H1 (cell line): Measurements from ENCODE around the gene CHAD. TPM values are rescaled to one million over a fixed set of nuclear protein-coding genes. Genes with fewer than 3 reads are reported as not detected.
A peak's percentile ranks its signal among the peaks of the same experiment; 100 is the strongest.

ENCODE experiments used
- CTCF ChIA-PET: fragments of 300-600 bp; sonication (Branson Sonifier 250); formaldehyde crosslinking; loops from one replicate; lab custom pipeline; 2021; ENCODE audit not compliant: partially characterized antibody; lab: Charles Lee
- POLR2A ChIA-PET: fragments of 300-600 bp; sonication (Branson Sonifier 250); formaldehyde crosslinking; loops from one replicate; lab custom pipeline; 2021; ENCODE audit warnings: inconsistent platforms; ENCODE audit not compliant: partially characterized antibody; lab: Charles Lee
- DNase-seq, 2 experiments: peaks; one replicate each; pipeline versions ENCODE4 v3.0.0 to v3.0.0-alpha.2; 2010 to 2022; ENCODE audit warnings: low spot score in 2 of 2, low read depth in 1 of 2, mixed read lengths in 1 of 2
- FAIRE-seq: peaks from 2 replicates; lab custom pipeline; 2011; peaks lifted over from hg19 to GRCh38; lab: Jason Lieb, UNC
- H2AFZ ChIP-seq: 2 replicates; pipeline ENCODE4 v1.8.1; 2012; ENCODE audit warnings: low read length, inconsistent platforms
- H2AK5ac ChIP-seq: 2 replicates; pipeline ENCODE4 v1.6.1; 2013; ENCODE audit warnings: low read depth, low read length
- H2BK120ac ChIP-seq: replicated peaks from 2 replicates; pipeline ENCODE3; 2013; ENCODE audit warnings: low read depth, low read length, inconsistent platforms
- H2BK12ac ChIP-seq: 2 replicates; pipeline ENCODE4 v1.6.1; 2013; ENCODE audit warnings: low read depth, low read length
- H2BK15ac ChIP-seq: 2 replicates; pipeline ENCODE4 v1.6.1; 2013; ENCODE audit warnings: low read length
- H2BK20ac ChIP-seq: 2 replicates; pipeline ENCODE4 v1.6.1; 2013; ENCODE audit warnings: low read length
- H2BK5ac ChIP-seq: 2 replicates; pipeline ENCODE4 v1.6.1; 2013; ENCODE audit warnings: low read depth, low read length
- H3K14ac ChIP-seq: 2 replicates; pipeline ENCODE4 v1.6.1; 2013; ENCODE audit warnings: inconsistent platforms; ENCODE audit not compliant: insufficient read length
- H3K18ac ChIP-seq: 2 replicates; pipeline ENCODE4 v1.6.1; 2013; ENCODE audit warnings: low read length; ENCODE audit errors: extremely low read depth
- H3K23ac ChIP-seq: 2 replicates; pipeline ENCODE4 v1.6.1; 2013; ENCODE audit warnings: inconsistent platforms; ENCODE audit not compliant: insufficient read length
- H3K23me2 ChIP-seq: 2 replicates; pipeline ENCODE4 v1.6.1; 2013; ENCODE audit warnings: low read depth, low read length
- H3K27ac ChIP-seq: 2 replicates; pipeline ENCODE4 v1.6.1; 2011; ENCODE audit warnings: low read depth, low read length, inconsistent platforms
- H3K27me3 ChIP-seq, 4 experiments: replicated peaks in 1 of 4; 1 replicate in 1 of 4; 2 replicates in 3 of 4; pipeline versions ENCODE4 v1.6.1 to v1.8.1; 2011 to 2013; ENCODE audit warnings: low read length in 3 of 4, mild to moderate bottlenecking in 3 of 4, inconsistent platforms in 2 of 4, mixed read lengths in 2 of 4, moderate library complexity in 1 of 4; ENCODE audit not compliant: control insufficient read depth in 3 of 4, insufficient read depth in 3 of 4; ENCODE audit errors: extremely low read depth in 1 of 4
- H3K36me3 ChIP-seq, 4 experiments: 2 replicates each; pipeline versions ENCODE4 v1.6.1 to v1.8.1; 2011 to 2013; ENCODE audit warnings: mild to moderate bottlenecking in 4 of 4, low read length in 3 of 4, moderate library complexity in 2 of 4, control low read depth in 1 of 4, inconsistent platforms in 1 of 4; ENCODE audit not compliant: insufficient read depth in 4 of 4, control insufficient read depth in 2 of 4
- H3K4ac ChIP-seq: replicated peaks from 2 replicates; pipeline ENCODE3; 2013; ENCODE audit warnings: low read length, low read depth, mixed read lengths, inconsistent platforms; ENCODE audit not compliant: insufficient read length
- H3K4me1 ChIP-seq, 4 experiments: replicated peaks in 1 of 4; 1 replicate in 1 of 4; 2 replicates in 3 of 4; pipeline versions ENCODE4 v1.6.1 to v1.8.1; 2011 to 2013; ENCODE audit warnings: low read length in 3 of 4, inconsistent platforms in 2 of 4, mixed read lengths in 1 of 4; ENCODE audit not compliant: insufficient read depth in 4 of 4, control insufficient read depth in 3 of 4
- H3K4me2 ChIP-seq, 2 experiments: 2 replicates each; pipeline versions ENCODE4 v1.6.1 to v1.8.1; 2011 to 2013; ENCODE audit warnings: low read depth in 2 of 2, low read length in 2 of 2, control low read depth in 1 of 2, inconsistent platforms in 1 of 2, mild to moderate bottlenecking in 1 of 2; ENCODE audit not compliant: insufficient read depth in 1 of 2
- H3K4me3 ChIP-seq, 4 experiments: fragments of 200-600, 300-600 bp in 1 of 4; sonication (generic), shearing (Covaris generic), sonication (Bioruptor Twin) in 1 of 4; 2 replicates each; pipeline versions ENCODE4 v1.5.1 to v1.8.1; 2011 to 2016; ENCODE audit warnings: low read length in 4 of 4, low read depth in 3 of 4, control low read depth in 2 of 4, inconsistent platforms in 2 of 4, mild to moderate bottlenecking in 2 of 4, mixed read lengths in 1 of 4, moderate library complexity in 1 of 4; ENCODE audit not compliant: insufficient read depth in 2 of 4; ENCODE audit errors: extremely low read depth in 1 of 4
- H3K56ac ChIP-seq: replicated peaks from 2 replicates; pipeline ENCODE3; 2013; ENCODE audit warnings: low read depth, mild to moderate bottlenecking, mixed read lengths, low read length, inconsistent platforms; ENCODE audit not compliant: insufficient read length
- H3K79me1 ChIP-seq: 2 replicates; pipeline ENCODE4 v1.6.1; 2013; ENCODE audit warnings: low read depth, low read length, control low read depth
- H3K79me2 ChIP-seq, 2 experiments: 2 replicates each; pipeline versions ENCODE4 v1.6.1 to v1.8.1; 2012 to 2013; ENCODE audit warnings: low read length in 2 of 2, mild to moderate bottlenecking in 2 of 2, inconsistent platforms in 1 of 2; ENCODE audit not compliant: insufficient read depth in 2 of 2, control insufficient read depth in 1 of 2
- H3K9ac ChIP-seq, 4 experiments: replicated peaks in 1 of 4; 1 replicate in 1 of 4; 2 replicates in 3 of 4; pipeline versions ENCODE4 v1.6.1 to v1.8.1; 2011 to 2013; ENCODE audit warnings: low read depth in 3 of 4, low read length in 3 of 4, control low read depth in 2 of 4, mild to moderate bottlenecking in 2 of 4, moderate library complexity in 2 of 4, inconsistent platforms in 1 of 4; ENCODE audit errors: extremely low read depth in 1 of 4
- H3K9me3 ChIP-seq, 2 experiments: 2 replicates each; pipeline versions ENCODE4 v1.6.1 to v1.8.1; 2012 to 2013; ENCODE audit warnings: mild to moderate bottlenecking in 2 of 2, moderate library complexity in 2 of 2, control low read depth in 1 of 2, inconsistent platforms in 1 of 2, low read depth in 1 of 2, low read length in 1 of 2, mixed read lengths in 1 of 2; ENCODE audit not compliant: insufficient read depth in 2 of 2
- H4K20me1 ChIP-seq, 2 experiments: replicated peaks in 1 of 2; 2 replicates each; pipeline versions ENCODE3 to v1.8.1; 2011 to 2013; ENCODE audit warnings: inconsistent platforms in 2 of 2, low read length in 2 of 2, mild to moderate bottlenecking in 1 of 2; ENCODE audit not compliant: insufficient read depth in 2 of 2, control insufficient read depth in 1 of 2
- H4K5ac ChIP-seq: 2 replicates; pipeline ENCODE4 v1.6.1; 2013; ENCODE audit warnings: low read length, low read depth, mixed read lengths, inconsistent platforms; ENCODE audit not compliant: insufficient read length
- H4K8ac ChIP-seq: 2 replicates; pipeline ENCODE4 v1.8.0; 2013; ENCODE audit warnings: mild to moderate bottlenecking, moderate library complexity, low read length, inconsistent platforms; ENCODE audit not compliant: insufficient read depth; ENCODE audit errors: extremely low read depth
- H4K91ac ChIP-seq: replicated peaks from 2 replicates; pipeline ENCODE3; 2013; ENCODE audit warnings: low read length, mixed read lengths, inconsistent platforms; ENCODE audit not compliant: insufficient read length
- CBX5 ChIP-seq: fragments of 300-800, 300-1000 bp; sonication (generic); IDR thresholded peaks from 2 replicates; pipeline ENCODE4 v1.7.1; 2016; ENCODE audit warnings: antibody characterized with exemption, low read length, low read depth
- CEBPB ChIP-seq: IDR thresholded peaks from 2 replicates; pipeline ENCODE4 v1.6.1; 2012; ENCODE audit warnings: low read depth, low read length
- CHD1 ChIP-seq: IDR thresholded peaks from 2 replicates; pipeline ENCODE4 v1.6.1; 2012; ENCODE audit warnings: low read depth, low read length, improper control_type of control experiment
- CHD2 ChIP-seq: IDR thresholded peaks from 2 replicates; pipeline ENCODE4 v1.6.1; 2012; ENCODE audit warnings: low read length, improper control_type of control experiment
- FOSL1 ChIP-seq: IDR thresholded peaks from 2 replicates; pipeline ENCODE4 v1.6.1; 2011; ENCODE audit warnings: mild to moderate bottlenecking, low read depth, low read length, moderate library complexity; ENCODE audit not compliant: insufficient read depth
- GTF2F1 ChIP-seq: IDR thresholded peaks from 2 replicates; pipeline ENCODE4 v1.6.1; 2012; ENCODE audit warnings: low read depth, low read length, improper control_type of control experiment, borderline replicate concordance
- HDAC2 ChIP-seq, 2 experiments: fragments of 300-600 bp in 1 of 2; sonication (generic) in 1 of 2; IDR thresholded peaks; 2 replicates each; pipeline ENCODE4 v1.6.1; 2011 to 2012; ENCODE audit warnings: low read depth in 2 of 2, low read length in 2 of 2, mild to moderate bottlenecking in 2 of 2, moderate library complexity in 2 of 2, borderline replicate concordance in 1 of 2, inconsistent platforms in 1 of 2
- JUND ChIP-seq: IDR thresholded peaks from 2 replicates; pipeline ENCODE4 v1.6.1; 2011; ENCODE audit warnings: mild to moderate bottlenecking, improper control_type of control experiment, low read length
- KDM4A ChIP-seq: IDR thresholded peaks from one replicate; pipeline ENCODE4 v1.7.1; 2012; ENCODE audit warnings: low read depth, mild to moderate bottlenecking, moderate library complexity, low read length, inconsistent platforms; ENCODE audit not compliant: severe bottlenecking
- POLR2AphosphoS5 ChIP-seq: IDR thresholded peaks from 2 replicates; pipeline ENCODE4 v1.6.1; 2011; ENCODE audit warnings: low read depth, low read length
- RFX5 ChIP-seq: IDR thresholded peaks from 2 replicates; pipeline ENCODE4 v1.6.1; 2011; ENCODE audit warnings: low read depth, low read length, improper control_type of control experiment, borderline replicate concordance
- WGBS, 2 experiments: shearing (Covaris generic) in 1 of 2; methylation state at CpG; one replicate each; pipeline versions ENCODE4 v1.1.6 to v1.1.7; 2013 to 2015; ENCODE audit warnings: low lambda C conversion rate in 2 of 2, mixed read lengths in 2 of 2, inconsistent platforms in 1 of 2, low coverage in 1 of 2, missing lambda C conversion rate in 1 of 2; ENCODE audit not compliant: insufficient replicate concordance in 2 of 2, insufficient coverage in 1 of 2, insufficient read length in 1 of 2; ENCODE audit errors: extremely low coverage in 1 of 2, missing lambda C conversion rate in 1 of 2; 5-methylcytosine and 5-hydroxymethylcytosine counted together
- polyA plus RNA-seq, 7 experiments: library from polyadenylated mRNA; depleted of rRNA in 3 of 7; stranded (reverse) in 5 of 7; unstranded in 2 of 7; fragments of >200 nt in 5 of 7; fragments of 200-250 nt in 2 of 7; gene quantifications; 1 replicate in 5 of 7; 2 replicates in 1 of 7; 4 replicates in 1 of 7; pipeline versions ENCODE4 v1.2.1 to v1.2.3, GENCODE V29; 2011 to 2013; ENCODE audit warnings: missing spikeins in 2 of 7, mixed read lengths in 2 of 7
- total RNA-seq: library from RNA; stranded (reverse); fragmentation: NEBNext Ultra II Directional; extraction: Animal tissue kit (Norgen Biotek cat#: 25700); gene quantifications from 2 replicates; pipeline ENCODE4 v1.2.1, GENCODE V29; 2021

The CHAD gene
- total and polyA plus RNA-seq, 2 of the 8 experiments (the other 6 are each of a cell fraction or from before 2014, with no cell fraction given), result 0.03 TPM; not detected in 1

DNA sequence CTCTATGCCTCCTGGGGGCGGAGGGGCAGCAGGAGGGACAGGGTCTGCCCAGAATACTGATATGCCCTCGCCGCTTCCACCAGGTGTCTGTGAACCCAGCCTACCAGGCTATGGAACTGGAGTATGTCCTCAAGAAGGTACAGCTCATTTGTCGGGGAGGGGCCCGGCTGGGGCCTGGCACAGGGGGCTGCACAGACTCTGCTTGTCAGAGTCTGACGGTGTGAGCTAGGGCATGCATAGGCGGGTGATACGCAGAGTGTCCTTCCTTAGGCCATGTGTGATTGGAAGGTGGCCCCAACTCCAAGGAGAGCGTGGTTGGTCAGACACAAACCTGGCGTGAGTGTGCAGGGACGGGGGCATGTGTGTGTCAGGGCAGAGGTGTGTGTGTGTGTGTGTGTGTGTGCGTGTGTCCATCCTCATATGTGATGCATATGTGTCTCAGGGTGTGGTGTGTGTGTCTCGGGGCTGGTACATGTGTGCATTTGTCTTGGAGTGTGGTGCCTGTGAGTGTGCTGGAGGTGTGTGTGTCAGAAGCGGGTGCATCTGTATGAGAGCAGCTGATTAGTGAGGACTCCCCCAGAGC, 7.0 kb downstream of the CHAD start:
- Histone ChIP-seq H4K5ac (no peak overlapping the region), H3K79me1 (no peaks in the 10 kb centered on the region), H4K91ac (no peak overlapping the region), H3K4me2 (no peak overlapping the region), H3K36me3 (no peaks in the 10 kb centered on the region; a peak in 1 of 8 replicates), H2AK5ac (no peak overlapping the region), H2BK12ac (no peak overlapping the region), H2AFZ (no peak overlapping the region), H4K20me1 (peaks cover 0 to 9% of the 10 kb centered on the region in 2 experiments), H2BK15ac (no peak overlapping the region), H3K56ac (no peak overlapping the region), H3K9ac (no peak overlapping the region), H2BK120ac (no peak overlapping the region), H3K23ac (no peak overlapping the region), H3K18ac (no peak overlapping the region), H2BK5ac (no peak overlapping the region; the same call in 1 of the 2 replicates), H3K4me1 (peaks cover 0 to under 1% (median 0%) of the 10 kb centered on the region in 4 experiments; a peak in 1 of 7 replicates), H3K79me2 (no peaks in the 10 kb centered on the region), H2BK20ac (no peak overlapping the region), H4K8ac (peak overlapping the region; percentile 40), H3K23me2 (no peaks in the 10 kb centered on the region), H3K4ac (no peak overlapping the region), H3K4me3 (no peak overlapping the region), H3K27ac (no peak overlapping the region), H3K9me3 (no peaks in the 10 kb centered on the region), H3K14ac (no peak overlapping the region), H3K27me3 (peaks cover 0 to 3% (median 0%) of the 10 kb centered on the region in 4 experiments; a peak in 1 of 7 replicates)
- no peak for FAIRE-seq
- POLR2A ChIA-PET, result no interaction called here
- CTCF ChIA-PET, result interaction anchor here (1.1 to 4.1 kb wide), 3 partner anchors 12 to 162 kb away, joined by 3 to 22 read pairs (median 7); partner anchors contain the start of gene LRRC59
- WGBS, 2 experiments, result 90% methylated on average over 14 of the region's 14 CpGs; no CpG with 5 or more reads in 1 of the 2 experiments
- no peak for DNase-seq
- TF ChIP-seq FOSL1 (no peak), GTF2F1 (no peak), JUND (no peak), RFX5 (no peak), CEBPB (no peak), CHD2 (no peak), POLR2AphosphoS5 (no peak), CBX5 (no peak), CHD1 (no peak), HDAC2 (IDR thresholded peaks at IDR 0.05; ENCODE audit: borderline replicate concordance in 1 of 2, low read depth in 2 of 2, low read length in 2 of 2) (no peak), KDM4A (no peak)
